Measurements from ENCODE around the gene ATOSA. TPM values are rescaled to one million over a fixed set of nuclear protein-coding genes. Genes with fewer than 3 reads are reported as not detected.
A peak's percentile ranks its signal among the peaks of the same experiment; 100 is the strongest.

Gene ATOSA
- polyA plus RNA-seq, 10 donors = 15.1 to 29.0 (median 18.5) TPM

- DNase-seq = no peak
Observed at GRCh38 chr15:52689562-52689961, 10.4 kb upstream of the ATOSA start.

- no peak for DNase-seq
Observed at GRCh38 chr15:52683580-52683979, 4.4 kb upstream of the ATOSA start.

- no peak for DNase-seq
Observed at GRCh38 chr15:52682781-52683180, 3.6 kb upstream of the ATOSA start.

- DNase-seq = no peak
Observed at GRCh38 chr15:52682200-52682599, 3.0 kb upstream of the ATOSA start.

DNA sequence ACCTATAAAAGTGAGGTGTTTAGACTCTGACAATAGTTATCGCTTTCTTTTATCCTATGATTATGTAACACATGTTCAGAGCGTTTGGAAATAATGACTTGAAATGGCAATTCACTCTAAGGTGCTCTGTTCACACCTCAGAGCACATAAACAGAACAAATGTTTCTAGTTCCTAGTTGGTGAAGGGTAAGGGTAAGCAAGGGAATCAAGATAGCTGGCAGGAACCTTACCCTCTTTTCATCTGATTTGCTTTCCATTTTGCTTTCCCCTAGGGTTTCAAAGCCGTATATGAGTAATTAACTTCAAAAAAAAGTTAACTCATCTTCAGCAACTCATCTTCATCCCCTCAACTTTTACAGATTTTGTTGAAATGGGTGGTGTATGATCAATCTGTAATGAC lies 2.3 kb upstream of the ATOSA start:
- DNase-seq = no peak

- DNase-seq = no peak
Observed at GRCh38 chr15:52680761-52681160, 1.6 kb upstream of the ATOSA start.

DNA sequence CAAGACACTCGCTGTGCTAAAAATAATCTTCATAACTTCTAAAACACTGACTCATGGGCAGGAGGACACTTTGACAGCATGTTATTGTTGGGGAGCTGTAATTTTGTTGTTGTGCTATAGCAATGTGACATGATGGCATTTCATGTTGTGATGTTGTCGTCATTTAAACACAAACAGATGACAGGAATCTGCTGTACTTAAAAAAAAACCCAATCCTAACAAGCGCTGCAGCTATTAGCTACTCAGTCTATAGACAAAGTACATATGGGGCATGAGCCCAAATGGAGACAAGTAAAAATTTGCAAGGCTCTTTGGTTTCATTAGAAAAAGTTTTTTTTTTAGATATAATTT lies 828 bp upstream of the ATOSA start:
- peak; percentile 22 to 56 (median 24) for DNase-seq

- peak; percentile 52 to 93 (median 81) for DNase-seq
Observed at GRCh38 chr15:52678468-52679231, 538 bp downstream of the ATOSA start.

DNA sequence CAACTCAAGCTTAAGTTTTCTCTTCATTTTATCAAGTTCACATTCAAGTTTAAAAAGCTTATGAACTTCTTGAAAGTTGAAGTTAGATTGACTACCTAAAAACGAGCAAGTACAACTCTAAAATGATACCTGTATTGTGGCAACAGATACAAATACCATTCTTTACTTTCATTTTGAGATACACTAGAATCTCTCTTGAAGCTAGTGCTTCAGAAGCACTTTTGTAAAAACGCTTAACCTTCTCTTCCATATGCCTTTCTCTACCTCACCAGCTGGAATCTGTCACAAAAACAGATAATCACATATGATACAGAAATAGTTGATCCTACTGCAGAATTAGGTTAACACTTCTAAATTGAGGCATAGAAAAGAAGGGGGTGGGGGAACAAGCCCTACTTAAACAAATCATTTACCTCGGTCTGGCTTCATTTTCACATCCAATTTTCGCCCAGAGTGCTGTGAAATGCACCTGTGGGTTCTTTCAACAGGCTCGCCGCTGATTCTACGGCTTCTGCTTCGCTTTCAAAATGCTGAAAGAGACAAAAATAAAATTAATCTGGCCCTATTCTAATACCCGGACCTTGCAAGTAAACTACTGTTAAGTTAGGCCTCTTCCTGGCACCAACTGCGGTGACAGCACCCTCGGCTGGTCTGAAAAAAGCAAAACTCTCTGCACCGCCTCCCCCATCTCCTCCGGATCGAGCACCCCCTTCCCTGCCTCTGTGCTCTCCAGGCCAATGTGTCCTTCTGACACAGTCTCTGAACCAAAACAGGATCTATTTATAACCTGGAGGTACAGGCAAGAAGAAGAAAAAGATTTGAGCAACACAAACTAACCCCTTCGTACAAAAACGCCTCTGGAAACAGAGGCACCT lies 1.4 kb downstream of the ATOSA start:
- DNase-seq = peak; percentile 54 to 87 (median 72)

GRCh38 chr15:52674831-52675230 lies 4.4 kb downstream of the ATOSA start:
- DNase-seq = no peak

- no peak for DNase-seq
Observed at GRCh38 chr15:52673734-52674133, 5.5 kb downstream of the ATOSA start.

DNA sequence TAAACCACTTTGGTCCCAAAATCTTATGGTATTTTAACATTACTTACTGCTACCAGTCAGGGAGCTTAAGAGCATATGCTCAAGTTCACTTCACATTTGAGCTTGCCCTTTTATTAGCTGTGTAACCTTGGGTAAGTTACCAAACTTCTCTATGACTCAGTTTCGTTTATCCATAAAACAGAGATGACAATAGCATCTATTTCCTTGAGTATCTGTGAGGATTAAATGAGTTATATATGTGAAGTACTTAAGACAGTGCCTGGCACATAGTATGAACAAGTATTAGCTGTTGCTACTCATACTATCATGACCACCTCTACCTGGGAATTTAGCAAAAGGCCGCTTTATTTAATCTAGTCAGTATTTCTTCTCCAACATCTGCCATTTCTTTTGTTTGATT lies 5.9 kb downstream of the ATOSA start:
- no peak for DNase-seq

DNA sequence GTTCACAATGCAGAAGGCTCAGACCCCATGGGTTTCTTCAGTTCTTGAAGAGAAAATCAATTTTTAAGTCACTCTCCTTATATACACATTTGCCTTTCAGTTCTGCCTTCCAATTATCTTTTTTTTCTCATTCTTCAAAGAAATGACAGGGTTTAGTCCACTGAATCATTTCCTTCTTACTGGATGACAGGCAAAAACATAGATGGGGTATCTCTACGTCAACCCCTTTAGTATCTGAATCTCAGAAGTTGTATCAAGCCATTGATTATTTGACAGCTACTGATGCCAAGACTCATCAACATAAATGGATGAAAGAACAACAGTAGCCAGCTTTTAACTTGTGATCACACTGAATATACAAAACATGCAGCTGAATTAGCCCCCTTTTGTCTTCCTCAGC lies 6.5 kb downstream of the ATOSA start:
- DNase-seq = no peak

GRCh38 chr15:52670087-52670486 lies 9.1 kb downstream of the ATOSA start:
- DNase-seq = no peak

DNA sequence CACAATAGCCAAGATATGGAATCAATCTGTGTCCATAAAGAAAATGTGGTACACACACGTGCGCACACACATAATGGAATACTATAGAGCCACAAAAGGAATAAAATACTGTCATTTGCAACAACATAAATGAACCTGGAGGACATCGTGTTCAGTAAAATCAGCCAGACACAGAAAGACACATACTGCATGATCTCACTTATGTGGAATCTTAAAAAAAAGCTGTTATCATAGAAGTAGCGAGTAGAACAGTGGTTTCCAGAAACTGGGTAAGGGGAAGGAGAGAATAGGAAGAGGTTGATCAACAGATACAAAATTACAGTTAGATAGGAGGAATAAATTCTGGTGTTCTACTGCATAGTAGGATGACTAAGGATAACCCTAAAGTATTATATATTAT lies 11.1 kb downstream of the ATOSA start:
- DNase-seq = no peak

DNA sequence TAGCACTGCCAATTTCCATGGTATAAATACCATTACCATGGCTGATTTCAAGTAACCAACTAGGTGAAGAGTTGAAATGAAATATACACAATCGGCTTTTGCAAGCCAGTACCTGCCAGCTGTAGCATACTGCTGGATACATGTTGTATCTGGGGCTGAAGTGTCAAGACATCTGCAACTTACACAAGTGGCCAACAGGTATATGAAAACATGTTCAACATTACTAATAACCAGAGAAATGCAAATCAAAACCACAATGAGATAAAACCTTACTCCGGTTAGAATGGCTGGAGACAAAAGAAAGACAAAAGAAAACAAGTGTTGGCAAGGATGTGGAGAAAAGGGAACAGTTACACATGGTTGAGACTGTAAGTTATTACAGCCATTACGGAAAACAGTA lies 11.6 kb downstream of the ATOSA start:
- no peak for DNase-seq

DNA sequence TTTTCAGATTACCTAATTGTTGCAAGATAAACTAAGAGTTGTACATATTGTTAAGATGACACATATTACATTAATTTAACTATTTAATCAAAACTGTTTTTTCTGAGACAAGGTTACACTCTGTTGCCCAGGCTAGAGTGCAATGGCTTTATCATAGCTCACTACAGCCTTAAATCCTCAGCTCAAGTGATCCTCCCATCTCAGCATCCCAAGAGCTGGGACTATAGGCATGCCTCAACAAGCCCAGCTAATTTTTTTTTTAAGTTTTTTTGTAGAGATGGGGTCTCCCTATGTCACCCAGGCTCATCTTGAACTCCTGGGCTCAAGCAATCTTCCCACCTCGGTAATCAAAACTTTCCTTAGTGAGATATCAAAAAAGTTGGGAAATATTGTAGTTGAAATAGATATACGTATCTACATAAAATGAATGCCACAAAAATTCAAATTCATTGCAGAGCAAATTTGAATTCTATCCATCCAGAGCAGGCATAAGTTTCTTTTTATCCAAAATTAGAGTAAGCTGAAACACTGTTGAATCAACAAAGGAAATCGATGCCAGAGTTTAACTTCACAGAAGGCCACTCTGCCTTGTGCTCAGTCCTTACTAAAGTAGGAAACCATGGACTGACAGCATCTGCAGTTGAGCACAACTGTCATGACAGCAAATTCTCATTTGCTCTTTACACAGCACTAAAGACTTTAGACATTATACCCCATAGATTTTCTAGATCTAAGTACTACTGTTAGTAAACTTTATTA lies 15.5 kb downstream of the ATOSA start:
- no peak for DNase-seq

DNA sequence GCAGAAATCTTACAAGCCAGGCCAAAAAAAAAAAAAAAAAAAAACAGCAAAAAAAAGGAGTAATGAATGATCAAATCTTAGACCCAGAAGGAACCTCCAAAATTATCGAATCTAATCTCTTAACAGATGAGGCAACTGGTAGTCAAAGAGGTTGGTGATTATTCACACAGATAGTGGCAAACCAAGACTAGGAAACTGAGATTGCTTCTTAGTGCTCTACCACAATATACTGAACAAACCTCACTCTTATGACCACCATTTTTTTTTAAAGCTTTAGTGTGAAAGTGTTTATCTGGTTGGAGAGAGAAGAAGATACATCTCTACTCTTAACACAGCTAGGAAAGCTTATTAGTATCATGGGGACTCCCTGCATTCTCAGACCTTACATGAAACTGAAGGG lies 17.3 kb downstream of the ATOSA start:
- DNase-seq = no peak

- no peak for DNase-seq
Observed at GRCh38 chr15:52660192-52660591, 19.0 kb downstream of the ATOSA start.

- no peak for DNase-seq
Observed at GRCh38 chr15:52658955-52659354, 20.2 kb downstream of the ATOSA start.

DNA sequence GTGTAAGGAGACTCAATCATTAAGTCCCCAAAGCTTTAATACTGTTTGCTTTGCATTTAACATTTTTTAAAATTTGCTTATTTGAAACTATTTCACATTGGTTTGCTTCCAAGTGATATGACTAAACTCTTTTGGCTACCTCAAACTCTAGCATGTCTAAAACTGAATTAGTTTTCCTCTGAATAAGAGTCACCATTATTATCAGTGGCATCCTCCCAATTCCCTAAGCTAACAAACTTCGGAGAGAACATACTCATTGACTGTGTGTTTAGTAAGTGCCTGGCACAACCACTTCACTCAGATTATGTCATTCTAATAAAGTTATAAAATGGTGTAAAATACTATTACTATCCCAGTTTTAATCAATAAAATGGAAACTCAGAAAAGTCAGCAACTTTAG lies 21.9 kb downstream of the ATOSA start:
- peak in 1 of 3 donors; percentile 43 for DNase-seq

GRCh38 chr15:52656412-52656811 lies 22.8 kb downstream of the ATOSA start:
- DNase-seq = no peak

Data from muscle of back (tissue), 11 donors.